NCI-H1092 treated with DMSO at 0.1 percent for 48 hours (cell line): ENCODE results near the gene AMOTL2.

Experiments used
- DNase-seq: peaks from one replicate; lab custom pipeline; 2025; lab: John Stamatoyannopoulos, UW

AMOTL2 gene

GRCh38 chr3:134374105-134374790, at the start of gene AMOTL2:
Gene AMOTL2 (minus strand): TSS chr3:134374447. CDS start chr3:134371433, 3,014 bp downstream.
- DNase-seq: peak; percentile 45

- peak; percentile 86 for DNase-seq
Measured at GRCh38 chr3:134423153-134423552, 48.9 kb upstream of the AMOTL2 start.

- peak; percentile 7 for DNase-seq
Measured at GRCh38 chr3:134419960-134420321, 45.7 kb upstream of the AMOTL2 start.

- DNase-seq: peak; percentile 39
Measured at GRCh38 chr3:134419214-134419959, 45.1 kb upstream of the AMOTL2 start.

- no peak for DNase-seq
Measured at GRCh38 chr3:134409041-134409440, 34.8 kb upstream of the AMOTL2 start.

GRCh38 chr3:134407239-134407625, 33.0 kb upstream of the AMOTL2 start:
- DNase-seq: peak; percentile 43

- peak; percentile 95 for DNase-seq
Measured at GRCh38 chr3:134406331-134407238, 32.3 kb upstream of the AMOTL2 start.

GRCh38 chr3:134404366-134404885, 30.2 kb upstream of the AMOTL2 start:
- no peak for DNase-seq

GRCh38 chr3:134397755-134398154, 23.5 kb upstream of the AMOTL2 start:
- no peak for DNase-seq

GRCh38 chr3:134395103-134395502, 20.9 kb upstream of the AMOTL2 start:
- DNase-seq: no peak

- DNase-seq: no peak
Measured at GRCh38 chr3:134394380-134394779, 20.1 kb upstream of the AMOTL2 start.

GRCh38 chr3:134393074-134393473, 18.8 kb upstream of the AMOTL2 start:
- DNase-seq: no peak

GRCh38 chr3:134392336-134392983, 18.2 kb upstream of the AMOTL2 start:
- DNase-seq: peak; percentile 66

- no peak for DNase-seq
Measured at GRCh38 chr3:134389865-134390264, 15.6 kb upstream of the AMOTL2 start.

- no peak for DNase-seq
Measured at GRCh38 chr3:134388788-134389485, 14.7 kb upstream of the AMOTL2 start.

GRCh38 chr3:134388292-134388691, 14.0 kb upstream of the AMOTL2 start:
- no peak for DNase-seq

GRCh38 chr3:134387293-134387692, 13.0 kb upstream of the AMOTL2 start:
- DNase-seq: no peak

- DNase-seq: no peak
Measured at GRCh38 chr3:134384963-134385362, 10.7 kb upstream of the AMOTL2 start.

- no peak for DNase-seq
Measured at GRCh38 chr3:134381831-134382442, 7.7 kb upstream of the AMOTL2 start.

GRCh38 chr3:134381076-134381475, 6.8 kb upstream of the AMOTL2 start:
- DNase-seq: no peak

GRCh38 chr3:134380249-134380648, 6.0 kb upstream of the AMOTL2 start:
- DNase-seq: no peak
